T-helper 1 cell (primary cell): ENCODE results near the gene TCF12.
"Not testable (repeated sequence)": the region's sequence is repeated elsewhere in the genome, so short reads cannot be mapped to it uniquely, and the experiment has no call there.

Experiments used
- DNase-seq, 5 donors: peaks; one replicate each; pipeline ENCODE4 v3.0.0-alpha.2; 2012 to 2020

Gene TCF12

GRCh38 chr15:56948000-56948763 is 29.7 kb downstream of the TCF12 start:
- DNase-seq, result no peak

GRCh38 chr15:56948764-56949101 is 30.3 kb downstream of the TCF12 start:
- no peak for DNase-seq

GRCh38 chr15:56950979-56951378 is 32.5 kb downstream of the TCF12 start:
- no peak for DNase-seq

- DNase-seq, result no peak
Measured at GRCh38 chr15:56953790-56954189, 35.3 kb downstream of the TCF12 start.

- DNase-seq, result not testable (repeated sequence)
Measured at GRCh38 chr15:56955011-56955410, 36.6 kb downstream of the TCF12 start.

- no peak for DNase-seq
Measured at GRCh38 chr15:56956538-56956937, 38.1 kb downstream of the TCF12 start.

- no peak for DNase-seq
Measured at GRCh38 chr15:56957812-56958406, 39.5 kb downstream of the TCF12 start.

GRCh38 chr15:56959318-56959648 is 40.8 kb downstream of the TCF12 start:
- no peak for DNase-seq

GRCh38 chr15:56960116-56960515 is 41.7 kb downstream of the TCF12 start:
- DNase-seq, result no peak

- no peak for DNase-seq
Measured at GRCh38 chr15:56963126-56963525, 44.7 kb downstream of the TCF12 start.

- no peak for DNase-seq
Measured at GRCh38 chr15:56963710-56964109, 45.3 kb downstream of the TCF12 start.

GRCh38 chr15:56964182-56964581 is 45.7 kb downstream of the TCF12 start:
- DNase-seq, result no peak

GRCh38 chr15:56965231-56966013 is 47.0 kb downstream of the TCF12 start:
- no peak for DNase-seq

- no peak for DNase-seq
Measured at GRCh38 chr15:56967336-56967735, 48.9 kb downstream of the TCF12 start.

GRCh38 chr15:56968256-56968655 is 49.8 kb downstream of the TCF12 start:
- DNase-seq, result no peak

- no peak for DNase-seq
Measured at GRCh38 chr15:56968821-56969220, 50.4 kb downstream of the TCF12 start.

- DNase-seq, result no peak
Measured at GRCh38 chr15:56969265-56969895, 50.9 kb downstream of the TCF12 start.

- DNase-seq, result no peak
Measured at GRCh38 chr15:56971571-56971970, 53.1 kb downstream of the TCF12 start.

- no peak for DNase-seq
Measured at GRCh38 chr15:56972016-56972415, 53.6 kb downstream of the TCF12 start.

GRCh38 chr15:56972426-56972825 is 54.0 kb downstream of the TCF12 start:
- DNase-seq, result no peak

- DNase-seq, result no peak
Measured at GRCh38 chr15:56973463-56973862, 55.0 kb downstream of the TCF12 start.

- DNase-seq, result no peak
Measured at GRCh38 chr15:56977232-56977631, 58.8 kb downstream of the TCF12 start.

- DNase-seq, result no peak
Measured at GRCh38 chr15:56978898-56979662, 60.6 kb downstream of the TCF12 start.
